Limb (tissue), 2 donors: ENCODE results near the gene POPDC2.

Source experiments
- DNase-seq, 2 donors: peaks; one replicate each; pipeline ENCODE4 v3.0.0-alpha.2; 2016; ENCODE audit errors: extremely low spot score in 2 of 2

The POPDC2 gene

DNA sequence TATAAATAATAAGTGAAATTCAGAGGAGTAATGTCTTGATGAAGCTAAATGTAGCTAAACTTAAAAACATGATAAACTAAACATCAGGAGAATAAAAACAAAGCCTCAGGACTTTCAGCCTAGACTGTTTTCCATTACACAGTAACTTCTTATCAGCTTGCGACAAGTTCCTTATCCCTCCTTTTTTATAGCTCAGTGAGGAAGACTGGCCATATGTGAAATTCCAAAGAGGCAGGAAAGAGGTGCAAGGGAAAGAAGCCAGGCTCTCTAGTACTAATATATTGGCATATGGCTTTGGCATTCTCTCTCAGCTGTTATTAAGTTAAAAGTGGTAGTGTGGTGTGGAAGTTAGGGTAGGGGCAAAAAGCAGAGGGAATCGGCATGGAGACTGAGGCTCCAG lies 12.4 kb upstream of the POPDC2 start:
- DNase-seq, result no peak

DNA sequence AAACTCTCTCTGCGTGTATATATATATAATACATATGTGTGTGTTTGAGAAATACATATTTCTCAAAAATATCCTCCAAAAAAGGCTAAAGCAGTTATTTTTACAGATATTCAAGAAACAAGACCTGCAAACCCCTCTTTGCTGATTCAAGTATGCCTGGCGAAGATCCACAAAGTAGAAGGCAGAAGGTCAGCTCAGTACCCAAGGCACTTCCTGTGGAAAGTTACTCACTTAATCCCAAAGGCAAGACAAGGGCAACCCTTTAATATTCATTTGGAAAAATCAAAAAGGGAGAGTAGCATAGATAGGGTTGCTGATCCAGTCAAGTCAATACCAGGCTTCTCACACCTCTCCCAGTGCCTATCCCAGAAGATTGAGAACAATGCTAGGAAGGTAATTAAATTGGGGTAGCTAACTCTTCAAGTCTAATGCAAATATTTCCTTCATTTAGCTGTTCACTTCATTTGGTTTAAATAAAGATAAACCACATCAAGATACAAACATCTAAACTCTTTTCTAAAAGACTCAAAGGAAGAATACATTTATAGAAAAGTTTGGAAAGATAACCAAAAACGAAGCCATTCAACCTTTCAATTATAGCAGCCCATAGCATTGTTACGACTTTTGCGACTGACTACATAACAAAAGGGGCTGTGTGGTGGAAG lies 9.6 kb upstream of the POPDC2 start:
- no peak for DNase-seq

DNA sequence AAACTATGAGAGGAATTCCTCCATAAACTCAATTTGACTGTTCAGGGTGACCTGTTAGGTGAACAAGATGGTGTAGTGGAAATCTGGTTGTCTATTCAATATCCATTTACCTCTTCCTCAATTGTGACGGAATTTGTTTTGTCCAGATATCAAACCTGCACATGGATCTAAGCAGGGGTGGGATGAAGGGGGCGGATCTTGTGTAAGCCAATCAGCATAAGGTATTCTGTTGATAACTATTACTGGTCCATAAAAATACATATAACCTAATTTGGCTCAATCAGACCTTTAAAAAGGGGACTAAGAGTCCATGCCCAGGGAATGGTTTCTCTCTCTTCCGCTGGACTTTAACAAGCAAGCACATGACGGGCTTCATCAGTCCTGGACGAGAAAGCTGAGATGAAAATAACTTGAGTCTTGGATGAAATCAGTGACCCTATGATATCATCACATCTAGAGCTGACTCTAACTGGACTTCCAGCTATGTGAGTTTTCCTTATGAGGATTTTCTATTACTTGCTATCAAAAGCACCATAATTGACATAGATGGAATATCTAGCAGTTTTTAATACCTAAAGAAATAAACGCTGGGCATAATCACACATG lies 5.7 kb upstream of the POPDC2 start:
- no peak for DNase-seq

DNA sequence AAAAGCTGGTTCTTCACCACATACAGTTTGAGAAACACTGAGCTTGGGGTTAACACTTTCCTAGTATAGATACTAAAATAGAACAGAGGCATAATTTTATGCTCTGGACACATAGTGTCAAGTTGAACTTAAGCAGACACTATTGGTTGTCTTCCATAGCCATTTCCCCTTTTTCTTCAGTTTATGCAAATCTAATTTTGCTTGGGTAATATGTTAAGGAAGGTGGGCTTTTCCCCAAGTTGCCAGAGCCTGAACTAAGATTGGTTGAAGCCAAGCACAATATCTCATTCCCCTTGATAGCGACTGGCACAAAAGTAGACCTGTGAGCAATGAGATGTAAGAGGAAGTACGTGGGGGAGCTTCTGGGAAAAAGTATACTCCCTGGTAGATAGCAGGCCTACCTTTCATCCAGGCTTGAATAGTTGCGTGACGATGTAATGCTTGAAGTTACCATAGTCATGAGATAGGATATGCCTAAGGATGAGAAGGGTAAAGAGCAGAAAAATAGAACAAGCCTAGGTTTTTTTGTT lies 4.5 kb upstream of the POPDC2 start:
- DNase-seq, result no peak

- DNase-seq, result no peak
Observed at GRCh38 chr3:119664370-119664769, 4.0 kb upstream of the POPDC2 start.

GRCh38 chr3:119663885-119664284 lies 3.5 kb upstream of the POPDC2 start:
- DNase-seq, result no peak

DNA sequence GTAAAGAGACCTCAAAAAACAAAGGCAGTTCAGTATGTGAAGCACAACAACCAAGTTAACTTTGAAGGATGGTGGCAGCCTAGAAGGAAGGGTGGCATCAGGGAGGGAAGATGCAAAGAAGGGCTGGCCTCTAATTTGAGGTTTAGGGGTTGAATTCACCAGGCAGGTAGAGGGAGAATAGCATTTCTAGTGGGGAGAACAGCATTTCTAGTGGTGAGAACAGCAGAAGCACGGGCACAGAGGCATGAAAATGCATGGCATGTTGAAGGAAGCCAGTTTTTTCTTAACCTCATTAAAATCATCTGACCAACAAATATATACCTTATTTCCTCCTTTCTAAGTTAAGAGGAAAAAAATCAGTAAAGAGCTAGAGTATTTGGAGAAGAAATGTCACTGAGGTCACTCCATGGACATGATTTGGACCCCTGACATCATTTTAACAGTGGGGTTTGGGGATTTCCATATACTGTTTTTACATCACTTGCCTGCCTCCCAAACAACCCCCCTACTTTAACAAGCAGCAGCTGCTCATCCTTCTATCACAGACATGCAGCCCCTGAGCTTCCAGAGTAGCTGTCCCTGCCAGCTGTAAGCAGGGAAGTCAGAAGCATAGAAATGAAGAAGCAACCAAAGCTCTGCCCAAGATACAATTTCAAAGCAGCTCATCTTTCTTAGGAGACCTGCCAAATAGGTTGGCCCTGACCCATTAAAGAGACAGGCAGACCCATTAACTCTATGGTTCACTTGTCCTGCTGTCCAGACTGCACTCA lies 2.4 kb upstream of the POPDC2 start:
- DNase-seq, result peak in 1 of 2 donors; percentile 35

DNA sequence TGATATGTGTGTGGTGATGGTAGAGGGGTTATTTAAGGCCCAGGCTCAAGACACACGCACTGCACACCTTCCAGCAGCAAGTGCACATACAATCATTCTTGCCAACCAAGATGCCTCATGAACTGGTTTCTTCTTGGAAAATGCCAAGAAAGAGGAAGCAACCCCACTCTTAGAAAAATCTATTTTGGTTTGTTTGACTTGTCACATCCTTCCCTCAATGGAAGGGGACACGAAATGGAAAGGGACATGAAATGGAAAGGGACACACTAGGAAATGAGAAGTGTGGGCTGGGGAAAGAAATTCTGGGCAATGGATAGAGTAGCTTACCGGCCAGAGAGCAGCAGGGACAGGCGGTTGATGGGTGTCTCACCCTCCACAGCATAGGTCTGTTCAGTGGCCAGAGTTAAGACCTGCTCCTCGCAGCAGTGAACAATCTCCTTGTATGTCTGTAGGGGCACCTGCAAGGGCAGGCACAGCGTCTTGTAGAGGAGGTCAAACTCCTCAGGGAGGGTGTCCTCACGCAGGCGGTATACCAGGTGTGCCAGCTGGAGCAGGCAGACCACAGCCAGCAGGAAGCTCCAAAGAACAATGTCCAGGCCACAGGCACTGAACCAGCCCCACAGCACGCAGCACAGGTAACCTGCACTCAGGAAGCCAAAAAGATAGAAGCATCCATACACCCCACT lies 640 bp downstream of the POPDC2 start:
- DNase-seq, result no peak

DNA sequence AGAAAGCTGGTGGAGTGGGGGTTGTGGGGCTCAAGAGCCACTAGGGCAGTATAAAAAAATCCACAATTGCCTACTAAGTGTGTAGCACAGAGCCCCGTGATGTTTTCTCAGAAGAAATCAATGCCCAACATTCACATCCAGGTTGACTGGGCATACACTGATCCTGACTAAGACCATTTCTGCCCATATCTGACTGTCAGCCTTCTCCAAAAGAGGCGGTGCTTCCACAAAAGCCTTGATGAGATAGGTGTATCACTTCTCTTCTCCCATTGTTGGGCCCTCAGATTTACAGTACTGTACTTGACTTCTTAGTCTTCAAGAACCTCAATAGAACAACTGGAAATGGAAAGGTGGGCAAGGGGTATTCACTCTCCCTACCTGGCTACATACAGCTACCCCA lies 1.4 kb downstream of the POPDC2 start:
- DNase-seq, result no peak

DNA sequence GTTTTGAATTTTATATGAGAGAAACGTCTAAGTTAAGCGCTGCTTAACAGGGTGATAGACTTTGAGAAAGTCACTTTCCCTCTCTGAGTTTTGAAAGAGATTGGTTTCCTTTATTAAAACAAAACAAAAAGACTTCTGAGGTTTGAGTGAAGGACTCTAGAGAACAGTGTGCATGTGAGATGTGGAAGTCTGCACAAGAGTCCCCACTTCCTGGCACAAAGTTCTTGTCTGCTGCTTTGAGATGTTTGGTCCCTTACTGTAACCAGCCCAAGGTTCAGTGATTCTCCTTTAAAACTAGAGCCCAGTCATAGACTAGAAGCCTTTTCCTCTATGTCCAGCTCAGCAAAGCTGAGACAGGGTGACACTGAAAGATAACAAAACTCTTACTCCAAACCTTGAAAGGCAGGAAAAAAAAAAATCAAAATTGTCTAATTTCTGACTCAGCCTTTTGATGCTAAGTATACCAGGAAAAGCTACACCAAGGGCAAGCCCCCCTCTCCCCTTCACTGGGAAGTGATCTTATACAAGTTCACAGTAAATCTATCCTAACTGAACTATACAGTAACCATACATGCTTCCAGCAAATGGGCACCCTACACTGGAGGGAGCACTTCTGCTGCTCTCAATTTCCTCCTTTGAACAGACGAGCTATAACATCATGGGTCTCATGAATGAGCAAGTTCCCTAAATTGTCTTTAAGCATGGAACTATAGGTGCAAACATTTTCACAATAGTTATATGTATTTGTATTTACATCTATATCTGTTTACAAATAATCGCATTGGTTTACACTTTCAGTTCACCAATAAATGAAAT lies 2.3 kb downstream of the POPDC2 start:
- no peak for DNase-seq

DNA sequence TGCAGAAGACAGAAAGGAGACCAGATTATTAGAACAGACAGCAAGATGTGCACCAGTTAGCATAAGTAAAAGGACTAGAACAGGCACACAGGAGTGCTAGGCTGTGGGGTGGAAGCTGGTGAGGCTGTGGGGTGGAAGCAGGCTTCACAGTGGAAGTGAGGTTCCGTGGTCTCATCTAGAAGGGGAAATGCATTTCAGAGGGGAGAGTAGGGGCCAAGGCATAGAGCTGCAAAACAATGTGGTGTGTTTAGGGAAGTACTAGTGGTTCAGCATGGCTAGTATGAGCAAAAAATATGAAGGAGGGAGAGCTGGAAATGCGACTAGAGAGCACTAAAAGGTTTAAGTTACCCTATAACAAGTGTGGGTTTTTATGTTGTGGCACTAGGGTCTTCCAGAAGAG lies 6.5 kb downstream of the POPDC2 start:
- DNase-seq, result no peak

DNA sequence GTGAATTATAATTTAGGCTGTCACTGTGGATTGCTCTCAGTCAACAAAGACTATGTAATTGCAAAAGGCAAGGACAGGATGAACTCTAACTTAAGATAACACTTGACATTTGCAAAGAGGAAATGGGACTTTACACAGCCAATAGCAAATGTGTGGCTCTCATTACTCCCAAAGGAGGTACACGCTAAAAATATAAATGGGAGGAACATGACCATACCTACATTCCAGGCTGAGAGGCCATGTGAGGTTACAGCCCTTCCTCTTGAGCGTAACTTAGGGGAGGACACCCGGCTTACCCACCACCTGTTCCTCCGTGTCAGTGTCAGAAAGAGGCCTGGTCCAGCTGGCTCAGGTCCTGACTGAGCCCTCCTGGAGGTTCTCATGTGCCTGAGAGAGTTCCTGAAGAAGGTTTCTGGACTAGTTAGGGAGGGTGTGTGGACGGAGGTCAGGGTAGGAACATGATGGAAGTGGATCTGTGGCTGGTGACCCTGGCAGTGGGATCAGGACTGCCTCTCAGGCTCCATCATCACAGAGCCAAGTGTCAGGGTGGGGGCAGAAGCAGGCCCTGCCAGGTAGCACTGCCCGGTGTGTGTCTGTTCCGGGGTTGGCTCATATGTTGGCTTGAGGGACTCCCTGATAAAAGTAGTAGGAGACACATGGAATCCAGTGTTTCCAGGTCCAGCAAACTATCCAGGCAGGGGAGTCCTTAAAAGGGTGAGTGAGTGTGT lies 7.9 kb downstream of the POPDC2 start:
- DNase-seq, result peak in 1 of 2 donors; percentile 44

DNA sequence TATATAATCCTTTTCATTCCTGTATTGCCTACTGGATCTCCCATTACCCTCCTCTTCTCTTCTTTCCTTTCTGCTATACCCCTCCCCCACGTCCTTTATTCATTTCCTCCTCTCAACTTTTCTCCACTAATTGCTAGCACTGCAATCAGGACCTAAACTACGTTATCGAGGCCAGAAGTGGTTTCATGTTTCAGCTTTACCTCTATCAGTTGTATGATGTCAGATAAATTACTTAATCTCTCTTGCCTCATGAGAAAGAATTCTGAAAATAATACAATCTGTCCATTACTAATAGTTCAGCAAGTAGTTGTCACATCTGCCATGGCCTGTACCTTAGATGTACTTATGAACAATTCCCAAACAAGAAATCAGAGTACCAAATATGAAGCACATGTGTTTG lies 10.6 kb downstream of the POPDC2 start:
- DNase-seq, result no peak

GRCh38 chr3:119647843-119648575 lies 12.4 kb downstream of the POPDC2 start:
- DNase-seq, result no peak

DNA sequence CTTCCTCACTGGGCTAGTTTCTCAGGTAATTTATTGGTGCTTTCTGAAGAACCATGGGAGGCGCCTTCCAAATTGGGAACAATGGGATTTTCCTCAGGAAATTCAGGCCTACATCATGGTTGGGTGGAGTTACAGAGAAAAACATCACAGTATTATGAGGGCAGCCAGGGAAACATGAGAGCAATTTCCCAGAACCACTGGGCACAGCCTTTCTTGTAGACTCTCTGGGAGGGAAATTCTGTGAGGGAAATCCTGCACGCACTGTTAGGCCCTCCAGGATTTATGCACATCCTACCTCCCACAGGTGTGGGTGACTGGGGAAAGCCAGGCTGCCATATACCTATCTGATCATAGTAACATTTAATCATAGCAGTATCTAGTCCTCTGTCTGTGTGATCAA lies 13.2 kb downstream of the POPDC2 start:
- DNase-seq, result no peak

DNA sequence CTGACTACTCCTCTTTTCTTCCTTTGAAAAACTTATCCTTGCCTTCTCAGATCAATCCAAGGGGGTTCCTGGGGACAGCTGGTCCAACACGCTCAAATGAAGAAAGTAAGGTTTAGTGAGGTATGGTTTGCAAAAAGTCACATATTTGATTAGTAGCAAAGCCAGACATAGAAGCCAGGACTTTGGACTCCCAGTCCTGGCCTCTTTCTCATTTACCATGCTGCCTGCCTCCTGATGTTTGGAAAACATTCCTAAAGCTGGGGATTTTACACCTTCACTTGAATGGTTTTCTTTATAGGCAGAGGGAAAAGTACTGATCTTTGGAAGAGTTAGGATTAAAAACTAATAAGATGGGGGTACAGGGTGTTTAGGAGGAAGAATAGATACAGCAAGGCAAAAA lies 14.6 kb downstream of the POPDC2 start:
- no peak for DNase-seq

DNA sequence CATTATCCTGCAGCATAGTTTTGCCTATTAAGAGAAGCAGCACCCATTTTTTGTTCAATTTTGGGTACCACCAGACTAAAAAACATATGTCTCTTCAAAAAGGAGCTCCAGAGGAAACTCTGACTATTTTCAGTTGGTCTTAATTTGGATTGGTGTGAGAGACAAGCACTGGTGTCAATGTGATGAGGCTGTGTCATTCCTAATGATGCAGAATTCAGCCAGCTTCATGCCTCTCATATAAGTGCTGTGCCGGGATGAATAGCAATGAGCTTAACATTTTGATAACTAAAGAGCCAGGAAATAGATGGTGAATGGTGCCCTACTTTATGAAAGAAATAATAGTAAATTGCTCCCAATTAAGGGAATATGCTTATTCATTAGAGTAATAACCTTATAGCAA lies 15.9 kb downstream of the POPDC2 start:
- no peak for DNase-seq

DNA sequence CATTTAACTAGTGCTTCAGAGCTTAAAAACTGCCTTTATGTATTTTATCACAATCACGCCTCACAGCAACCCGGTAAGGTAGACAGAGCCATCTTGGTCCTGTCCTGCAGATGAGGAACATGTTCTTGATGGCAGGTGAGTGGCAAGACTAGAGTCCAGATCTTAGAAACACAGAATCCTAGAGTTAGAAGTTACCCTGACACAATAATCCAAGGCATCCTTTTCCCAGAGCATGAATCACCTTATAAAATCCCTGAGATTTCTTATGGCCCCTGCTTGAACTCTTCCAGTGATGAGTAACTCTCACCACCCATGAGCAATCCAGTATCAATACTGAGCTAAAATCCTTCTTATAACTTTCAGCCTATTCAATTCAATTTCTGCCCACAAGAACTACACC lies 16.9 kb downstream of the POPDC2 start:
- DNase-seq, result no peak

- no peak for DNase-seq
Observed at GRCh38 chr3:119642746-119643473, 17.5 kb downstream of the POPDC2 start.
